ENCODE measurements around the gene GRAP. TPM values are rescaled to one million over a fixed set of nuclear protein-coding genes. Genes with fewer than 3 reads are reported as not detected.

Gene GRAP
- total and polyA plus RNA-seq, 9 of the 15 experiments (the other 6 are each of a cell fraction or from before 2014, with no cell fraction given): 0.07 to 0.41 (median 0.19) TPM; not detected in 5

DNA sequence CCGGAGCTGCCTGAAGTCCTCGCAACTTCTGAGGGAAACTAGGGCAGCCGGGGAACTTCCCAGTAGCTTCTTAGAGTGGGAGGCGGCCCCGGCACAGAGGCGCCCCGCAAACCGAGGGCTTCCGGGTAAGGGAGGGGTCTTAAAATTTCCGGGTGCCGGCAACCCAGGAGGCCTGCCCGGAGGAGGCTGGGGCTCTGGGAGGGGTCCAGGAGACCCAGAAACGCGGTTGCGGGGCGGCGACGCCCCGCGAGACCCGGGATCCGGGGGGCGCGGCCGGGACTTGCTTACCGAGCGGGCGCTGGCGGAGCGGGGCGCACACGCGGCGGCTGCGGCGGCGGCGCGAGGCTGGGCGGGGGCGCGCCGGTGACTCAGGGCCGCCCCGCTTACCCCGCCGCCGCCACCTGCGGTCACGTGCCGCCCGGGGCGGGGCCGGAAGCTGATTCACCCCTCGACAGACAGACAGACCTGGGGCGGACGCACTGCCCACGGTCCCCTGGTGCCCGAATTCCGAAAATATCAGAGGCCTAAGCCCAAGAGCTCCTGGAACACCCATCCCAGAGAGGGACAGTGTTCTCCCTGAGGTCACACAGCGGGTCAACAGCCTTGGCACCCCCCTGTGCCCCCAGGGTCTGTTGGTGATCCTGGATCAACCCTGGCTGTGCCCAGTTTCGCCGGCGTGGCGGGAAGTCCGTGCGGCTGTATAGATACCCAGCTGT is 42.2 kb downstream of the GRAP start, which contains the start of gene FAM83G (continued):
- TF ChIP-seq, protein P1, sequence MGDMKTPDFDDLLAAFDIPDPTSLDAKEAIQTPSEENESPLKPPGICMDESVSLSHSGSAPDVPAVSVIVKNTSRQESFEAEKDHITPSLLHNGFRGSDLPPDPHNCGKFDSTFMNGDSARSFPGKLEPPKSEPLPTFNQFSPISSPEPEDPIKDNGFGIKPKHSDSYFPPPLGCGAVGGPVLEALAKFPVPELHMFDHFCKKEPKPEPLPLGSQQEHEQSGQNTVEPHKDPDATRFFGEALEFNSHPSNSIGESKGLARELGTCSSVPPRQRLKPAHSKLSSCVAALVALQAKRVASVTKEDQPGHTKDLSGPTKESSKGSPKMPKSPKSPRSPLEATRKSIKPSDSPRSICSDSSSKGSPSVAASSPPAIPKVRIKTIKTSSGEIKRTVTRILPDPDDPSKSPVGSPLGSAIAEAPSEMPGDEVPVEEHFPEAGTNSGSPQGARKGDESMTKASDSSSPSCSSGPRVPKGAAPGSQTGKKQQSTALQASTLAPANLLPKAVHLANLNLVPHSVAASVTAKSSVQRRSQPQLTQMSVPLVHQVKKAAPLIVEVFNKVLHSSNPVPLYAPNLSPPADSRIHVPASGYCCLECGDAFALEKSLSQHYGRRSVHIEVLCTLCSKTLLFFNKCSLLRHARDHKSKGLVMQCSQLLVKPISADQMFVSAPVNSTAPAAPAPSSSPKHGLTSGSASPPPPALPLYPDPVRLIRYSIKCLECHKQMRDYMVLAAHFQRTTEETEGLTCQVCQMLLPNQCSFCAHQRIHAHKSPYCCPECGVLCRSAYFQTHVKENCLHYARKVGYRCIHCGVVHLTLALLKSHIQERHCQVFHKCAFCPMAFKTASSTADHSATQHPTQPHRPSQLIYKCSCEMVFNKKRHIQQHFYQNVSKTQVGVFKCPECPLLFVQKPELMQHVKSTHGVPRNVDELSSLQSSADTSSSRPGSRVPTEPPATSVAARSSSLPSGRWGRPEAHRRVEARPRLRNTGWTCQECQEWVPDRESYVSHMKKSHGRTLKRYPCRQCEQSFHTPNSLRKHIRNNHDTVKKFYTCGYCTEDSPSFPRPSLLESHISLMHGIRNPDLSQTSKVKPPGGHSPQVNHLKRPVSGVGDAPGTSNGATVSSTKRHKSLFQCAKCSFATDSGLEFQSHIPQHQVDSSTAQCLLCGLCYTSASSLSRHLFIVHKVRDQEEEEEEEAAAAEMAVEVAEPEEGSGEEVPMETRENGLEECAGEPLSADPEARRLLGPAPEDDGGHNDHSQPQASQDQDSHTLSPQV (IDR thresholded peaks at IDR 0.05): 0 out of 2 replicates have a peak, but pooled peaks have one; percentile 35
- TF ChIP-seq CTBP1 (IDR thresholded peaks at IDR 0.05; ENCODE audit: borderline replicate concordance) (peak; percentile 14; the same call in 1 of the 2 replicates), ZNF507 (tag; conservative IDR thresholded peaks at IDR 0.05) (no peak), GTF2F1 (IDR thresholded peaks at IDR 0.05; ENCODE audit: low read depth, low read length) (no peak), NCOA2 (IDR thresholded peaks at IDR 0.05; ENCODE audit: partially characterized antibody in 2 of 2) (no peak), ZNF57 (CRISPR knock-in tag; IDR thresholded peaks at IDR 0.05) (no peak), MAFK (IDR thresholded peaks at IDR 0.05; ENCODE audit: low read length) (no peak), NR2C1 (IDR thresholded peaks at IDR 0.05) (no peak), NR2C1 (tag; IDR thresholded peaks at IDR 0.05) (no peak), CBFA2T2 (conservative IDR thresholded peaks at IDR 0.05) (peak; percentile 31; the same call in 1 of the 2 replicates), EP300 (IDR thresholded peaks at IDR 0.05; ENCODE audit: low read length) (no peak), HNRNPLL (IDR thresholded peaks at IDR 0.05; ENCODE audit: low read depth, low read length, poor library complexity, severe bottlenecking) (no peak), KLF10 (CRISPR knock-in tag; IDR thresholded peaks at IDR 0.05) (no peak), CHCHD3 (CRISPR knock-in tag; IDR thresholded peaks at IDR 0.05) (no peak)
- TF ChIP-seq, protein P2, sequence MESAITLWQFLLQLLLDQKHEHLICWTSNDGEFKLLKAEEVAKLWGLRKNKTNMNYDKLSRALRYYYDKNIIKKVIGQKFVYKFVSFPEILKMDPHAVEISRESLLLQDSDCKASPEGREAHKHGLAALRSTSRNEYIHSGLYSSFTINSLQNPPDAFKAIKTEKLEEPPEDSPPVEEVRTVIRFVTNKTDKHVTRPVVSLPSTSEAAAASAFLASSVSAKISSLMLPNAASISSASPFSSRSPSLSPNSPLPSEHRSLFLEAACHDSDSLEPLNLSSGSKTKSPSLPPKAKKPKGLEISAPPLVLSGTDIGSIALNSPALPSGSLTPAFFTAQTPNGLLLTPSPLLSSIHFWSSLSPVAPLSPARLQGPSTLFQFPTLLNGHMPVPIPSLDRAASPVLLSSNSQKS (CRISPR knock-in tag; IDR thresholded peaks at IDR 0.05): no peak
- TF ChIP-seq, protein P3, sequence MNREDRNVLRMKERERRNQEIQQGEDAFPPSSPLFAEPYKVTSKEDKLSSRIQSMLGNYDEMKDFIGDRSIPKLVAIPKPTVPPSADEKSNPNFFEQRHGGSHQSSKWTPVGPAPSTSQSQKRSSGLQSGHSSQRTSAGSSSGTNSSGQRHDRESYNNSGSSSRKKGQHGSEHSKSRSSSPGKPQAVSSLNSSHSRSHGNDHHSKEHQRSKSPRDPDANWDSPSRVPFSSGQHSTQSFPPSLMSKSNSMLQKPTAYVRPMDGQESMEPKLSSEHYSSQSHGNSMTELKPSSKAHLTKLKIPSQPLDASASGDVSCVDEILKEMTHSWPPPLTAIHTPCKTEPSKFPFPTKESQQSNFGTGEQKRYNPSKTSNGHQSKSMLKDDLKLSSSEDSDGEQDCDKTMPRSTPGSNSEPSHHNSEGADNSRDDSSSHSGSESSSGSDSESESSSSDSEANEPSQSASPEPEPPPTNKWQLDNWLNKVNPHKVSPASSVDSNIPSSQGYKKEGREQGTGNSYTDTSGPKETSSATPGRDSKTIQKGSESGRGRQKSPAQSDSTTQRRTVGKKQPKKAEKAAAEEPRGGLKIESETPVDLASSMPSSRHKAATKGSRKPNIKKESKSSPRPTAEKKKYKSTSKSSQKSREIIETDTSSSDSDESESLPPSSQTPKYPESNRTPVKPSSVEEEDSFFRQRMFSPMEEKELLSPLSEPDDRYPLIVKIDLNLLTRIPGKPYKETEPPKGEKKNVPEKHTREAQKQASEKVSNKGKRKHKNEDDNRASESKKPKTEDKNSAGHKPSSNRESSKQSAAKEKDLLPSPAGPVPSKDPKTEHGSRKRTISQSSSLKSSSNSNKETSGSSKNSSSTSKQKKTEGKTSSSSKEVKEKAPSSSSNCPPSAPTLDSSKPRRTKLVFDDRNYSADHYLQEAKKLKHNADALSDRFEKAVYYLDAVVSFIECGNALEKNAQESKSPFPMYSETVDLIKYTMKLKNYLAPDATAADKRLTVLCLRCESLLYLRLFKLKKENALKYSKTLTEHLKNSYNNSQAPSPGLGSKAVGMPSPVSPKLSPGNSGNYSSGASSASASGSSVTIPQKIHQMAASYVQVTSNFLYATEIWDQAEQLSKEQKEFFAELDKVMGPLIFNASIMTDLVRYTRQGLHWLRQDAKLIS (CRISPR knock-in tag; IDR thresholded peaks at IDR 0.05): no peak
- TF ChIP-seq, protein P4, sequence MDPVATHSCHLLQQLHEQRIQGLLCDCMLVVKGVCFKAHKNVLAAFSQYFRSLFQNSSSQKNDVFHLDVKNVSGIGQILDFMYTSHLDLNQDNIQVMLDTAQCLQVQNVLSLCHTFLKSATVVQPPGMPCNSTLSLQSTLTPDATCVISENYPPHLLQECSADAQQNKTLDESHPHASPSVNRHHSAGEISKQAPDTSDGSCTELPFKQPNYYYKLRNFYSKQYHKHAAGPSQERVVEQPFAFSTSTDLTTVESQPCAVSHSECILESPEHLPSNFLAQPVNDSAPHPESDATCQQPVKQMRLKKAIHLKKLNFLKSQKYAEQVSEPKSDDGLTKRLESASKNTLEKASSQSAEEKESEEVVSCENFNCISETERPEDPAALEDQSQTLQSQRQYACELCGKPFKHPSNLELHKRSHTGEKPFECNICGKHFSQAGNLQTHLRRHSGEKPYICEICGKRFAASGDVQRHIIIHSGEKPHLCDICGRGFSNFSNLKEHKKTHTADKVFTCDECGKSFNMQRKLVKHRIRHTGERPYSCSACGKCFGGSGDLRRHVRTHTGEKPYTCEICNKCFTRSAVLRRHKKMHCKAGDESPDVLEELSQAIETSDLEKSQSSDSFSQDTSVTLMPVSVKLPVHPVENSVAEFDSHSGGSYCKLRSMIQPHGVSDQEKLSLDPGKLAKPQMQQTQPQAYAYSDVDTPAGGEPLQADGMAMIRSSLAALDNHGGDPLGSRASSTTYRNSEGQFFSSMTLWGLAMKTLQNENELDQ (CRISPR knock-in tag; IDR thresholded peaks at IDR 0.05; ENCODE audit: borderline replicate concordance): no peak

All from K562 (cell line).